ENCODE results near the gene CAMK2D. TPM values are rescaled to one million over a fixed set of nuclear protein-coding genes. Genes with fewer than 3 reads are reported as not detected.
A peak's percentile ranks its signal among the peaks of the same experiment; 100 is the strongest.

CAMK2D gene
- total and polyA plus RNA-seq, 2 donors from 2014 or later = 9.1 to 34.7 TPM

DNA sequence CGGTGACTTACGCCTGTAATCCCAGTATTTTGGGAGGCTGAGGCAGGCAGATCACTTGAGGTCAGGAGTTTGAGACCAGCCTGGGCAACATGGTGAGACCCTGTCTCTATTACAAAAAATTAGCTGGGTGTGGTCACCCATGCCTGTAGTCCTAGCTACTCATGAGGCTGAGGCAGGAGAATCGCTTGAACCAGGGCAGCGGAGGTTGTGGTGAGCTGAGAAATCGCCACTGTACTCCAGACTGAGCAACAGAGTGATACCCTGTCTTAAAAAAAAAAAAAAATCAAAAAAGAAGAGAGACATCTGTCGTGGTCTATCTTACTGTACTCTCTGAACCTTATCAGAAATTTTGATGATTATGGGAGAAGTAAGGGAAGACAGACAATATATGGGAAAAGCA is 144.3 kb downstream of the CAMK2D start:
- no peaks in the 10 kb centered on the region for H3K9me3 ChIP-seq (ENCODE audit: control insufficient read depth in 2 of 3, insufficient read depth in 1 of 3, low read length in 3 of 3)
- FAIRE-seq (no peak), DNase-seq (no peak)
- peaks cover 0 to 11% (median 0%) of the 10 kb centered on the region in 3 donors for H3K4me1 ChIP-seq (ENCODE audit: control insufficient read depth in 2 of 3, insufficient read depth in 2 of 3, low read depth in 1 of 3, low read length in 3 of 3)
- H3K27ac ChIP-seq (ENCODE audit: low read depth in 2 of 2, low read length in 2 of 2) = no peak overlapping the region
- H3K9ac ChIP-seq (ENCODE audit: low read length in 3 of 3) = no peak overlapping the region
- no peaks in the 10 kb centered on the region for H3K27me3 ChIP-seq (ENCODE audit: control insufficient read depth, insufficient read depth, low read length)
- TF ChIP-seq, protein P1, sequence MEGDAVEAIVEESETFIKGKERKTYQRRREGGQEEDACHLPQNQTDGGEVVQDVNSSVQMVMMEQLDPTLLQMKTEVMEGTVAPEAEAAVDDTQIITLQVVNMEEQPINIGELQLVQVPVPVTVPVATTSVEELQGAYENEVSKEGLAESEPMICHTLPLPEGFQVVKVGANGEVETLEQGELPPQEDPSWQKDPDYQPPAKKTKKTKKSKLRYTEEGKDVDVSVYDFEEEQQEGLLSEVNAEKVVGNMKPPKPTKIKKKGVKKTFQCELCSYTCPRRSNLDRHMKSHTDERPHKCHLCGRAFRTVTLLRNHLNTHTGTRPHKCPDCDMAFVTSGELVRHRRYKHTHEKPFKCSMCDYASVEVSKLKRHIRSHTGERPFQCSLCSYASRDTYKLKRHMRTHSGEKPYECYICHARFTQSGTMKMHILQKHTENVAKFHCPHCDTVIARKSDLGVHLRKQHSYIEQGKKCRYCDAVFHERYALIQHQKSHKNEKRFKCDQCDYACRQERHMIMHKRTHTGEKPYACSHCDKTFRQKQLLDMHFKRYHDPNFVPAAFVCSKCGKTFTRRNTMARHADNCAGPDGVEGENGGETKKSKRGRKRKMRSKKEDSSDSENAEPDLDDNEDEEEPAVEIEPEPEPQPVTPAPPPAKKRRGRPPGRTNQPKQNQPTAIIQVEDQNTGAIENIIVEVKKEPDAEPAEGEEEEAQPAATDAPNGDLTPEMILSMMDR (IDR thresholded peaks at IDR 0.05; ENCODE audit: borderline replicate concordance, extremely low read depth, insufficient read depth) = no peak
- H3K4me3 ChIP-seq (ENCODE audit: low read length in 3 of 3) = no peak overlapping the region
- intact Hi-C loops (cut with DNase I) = no loop called here
- no peaks in the 10 kb centered on the region for H3K36me3 ChIP-seq (ENCODE audit: control insufficient read depth in 2 of 3, insufficient read depth in 3 of 3, low read length in 3 of 3)

DNA sequence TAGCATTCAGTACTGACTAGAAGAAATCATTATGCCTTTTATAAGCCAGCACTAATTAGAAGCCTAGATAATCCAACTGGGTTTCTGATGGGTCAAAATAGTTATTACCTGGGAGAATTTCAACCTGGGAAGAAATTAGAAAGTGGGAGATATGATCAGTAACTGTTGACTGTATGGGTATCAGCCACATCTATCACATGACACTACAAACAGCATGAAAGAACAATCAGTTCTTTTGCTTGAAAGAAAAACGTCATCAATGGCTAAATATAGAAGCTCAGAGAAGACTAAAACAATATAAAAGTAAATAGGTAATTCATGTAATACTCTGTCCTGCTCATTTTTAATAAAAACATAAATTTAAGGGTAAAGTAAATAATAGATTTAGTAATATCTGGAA is 145.1 kb downstream of the CAMK2D start:
- Histone ChIP-seq H3K4me1 (ENCODE audit: control insufficient read depth in 2 of 3, insufficient read depth in 2 of 3, low read depth in 1 of 3, low read length in 3 of 3) (peaks cover 0 to 11% (median 0%) of the 10 kb centered on the region in 3 donors), H3K36me3 (ENCODE audit: control insufficient read depth in 2 of 3, insufficient read depth in 3 of 3, low read length in 3 of 3) (no peaks in the 10 kb centered on the region), H3K27ac (ENCODE audit: low read depth in 2 of 2, low read length in 2 of 2) (no peak overlapping the region), H3K4me3 (ENCODE audit: low read length in 3 of 3) (no peak overlapping the region), H3K9ac (ENCODE audit: low read length in 3 of 3) (no peak overlapping the region), H3K27me3 (ENCODE audit: control insufficient read depth, insufficient read depth, low read length) (no peaks in the 10 kb centered on the region), H3K9me3 (ENCODE audit: control insufficient read depth in 2 of 3, insufficient read depth in 1 of 3, low read length in 3 of 3) (no peaks in the 10 kb centered on the region)
- no peak for DNase-seq
- intact Hi-C loops (cut with DNase I) = no loop called here
- FAIRE-seq = peak; percentile 91
- TF ChIP-seq, protein P1 (IDR thresholded peaks at IDR 0.05; ENCODE audit: borderline replicate concordance, extremely low read depth, insufficient read depth) = no peak

DNA sequence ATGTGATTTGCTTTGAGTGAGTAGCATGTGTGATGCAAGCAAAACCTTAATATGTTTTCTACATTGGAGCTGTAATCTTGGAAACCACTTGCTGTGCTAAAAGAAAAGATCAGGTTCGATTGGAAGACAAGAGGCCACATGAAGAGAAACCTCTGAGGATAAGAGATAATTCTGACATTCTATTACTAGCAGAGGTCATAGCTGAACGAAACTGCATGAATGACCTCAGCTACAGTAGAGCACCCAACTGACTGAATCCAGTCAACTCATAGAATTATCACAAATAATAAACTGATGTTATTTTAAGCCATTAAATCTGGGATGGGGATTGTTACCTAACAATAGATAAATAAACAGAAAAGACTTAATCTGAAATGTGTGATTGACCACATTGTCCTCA is 147.1 kb downstream of the CAMK2D start:
- Histone ChIP-seq H3K27ac (ENCODE audit: low read depth in 2 of 2, low read length in 2 of 2) (no peak overlapping the region), H3K27me3 (ENCODE audit: control insufficient read depth, insufficient read depth, low read length) (no peaks in the 10 kb centered on the region), H3K4me1 (ENCODE audit: control insufficient read depth in 2 of 3, insufficient read depth in 2 of 3, low read depth in 1 of 3, low read length in 3 of 3) (peaks cover 0 to 11% (median 0%) of the 10 kb centered on the region in 3 donors), H3K9ac (ENCODE audit: low read length in 3 of 3) (no peak overlapping the region), H3K4me3 (ENCODE audit: low read length in 3 of 3) (no peak overlapping the region), H3K9me3 (ENCODE audit: control insufficient read depth in 2 of 3, insufficient read depth in 1 of 3, low read length in 3 of 3) (no peaks in the 10 kb centered on the region), H3K36me3 (ENCODE audit: control insufficient read depth in 2 of 3, insufficient read depth in 3 of 3, low read length in 3 of 3) (no peaks in the 10 kb centered on the region)
- FAIRE-seq (no peak), DNase-seq (no peak)
- TF ChIP-seq, protein P1 (IDR thresholded peaks at IDR 0.05; ENCODE audit: borderline replicate concordance, extremely low read depth, insufficient read depth) = no peak
- intact Hi-C loops (cut with DNase I) = no loop called here

DNA sequence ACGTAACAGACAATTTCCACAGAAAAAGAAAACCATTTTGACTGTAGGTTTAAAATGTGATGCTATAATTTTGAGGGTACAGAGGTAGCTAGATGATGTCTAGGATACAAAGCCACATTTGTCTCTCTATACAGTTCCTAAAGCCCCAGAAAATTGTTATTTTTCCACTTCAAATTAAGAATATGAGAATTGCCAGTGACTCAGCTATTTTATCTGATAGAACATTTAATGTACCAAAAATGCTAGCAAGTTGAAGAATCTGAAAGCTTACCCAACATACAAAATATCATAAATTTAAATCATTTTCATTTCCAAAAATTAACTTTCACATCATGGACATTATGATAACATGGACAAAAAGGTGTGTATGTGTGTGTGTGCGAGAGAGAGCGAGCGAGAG is 148.0 kb downstream of the CAMK2D start:
- no peak for FAIRE-seq
- no peaks in the 10 kb centered on the region for H3K9me3 ChIP-seq (ENCODE audit: control insufficient read depth in 2 of 3, insufficient read depth in 1 of 3, low read length in 3 of 3)
- no peaks in the 10 kb centered on the region for H3K36me3 ChIP-seq (ENCODE audit: control insufficient read depth in 2 of 3, insufficient read depth in 3 of 3, low read length in 3 of 3)
- intact Hi-C loops (cut with DNase I) = no loop called here
- H3K27me3 ChIP-seq (ENCODE audit: control insufficient read depth, insufficient read depth, low read length) = no peaks in the 10 kb centered on the region
- H3K27ac ChIP-seq (ENCODE audit: low read depth in 2 of 2, low read length in 2 of 2) = no peak overlapping the region
- H3K4me3 ChIP-seq (ENCODE audit: low read length in 3 of 3) = no peak overlapping the region
- peaks cover 0 to 6% (median 0%) of the 10 kb centered on the region in 3 donors for H3K4me1 ChIP-seq (ENCODE audit: control insufficient read depth in 2 of 3, insufficient read depth in 2 of 3, low read depth in 1 of 3, low read length in 3 of 3)
- TF ChIP-seq, protein P1 (IDR thresholded peaks at IDR 0.05; ENCODE audit: borderline replicate concordance, extremely low read depth, insufficient read depth) = no peak
- no peak overlapping the region for H3K9ac ChIP-seq (ENCODE audit: low read length in 3 of 3)
- no peak for DNase-seq
